HepG2 (cell line): ENCODE data around the gene SPACDR. TPM values are rescaled to one million over a fixed set of nuclear protein-coding genes. Genes with fewer than 3 reads are reported as not detected.
A peak's percentile ranks its signal among the peaks of the same experiment; 100 is the strongest.

Experiments used
- BORCS8-MEF2B ChIP-seq: sonication (generic); formaldehyde crosslinking; IDR thresholded peaks from 2 replicates; pipeline ENCODE4 v1.8.0; 2022; ENCODE audit warnings: mild to moderate bottlenecking, missing genetic modification reagents
- FOSL1 ChIP-seq: sonication (generic); formaldehyde crosslinking; IDR thresholded peaks from 2 replicates; pipeline ENCODE4 v1.9.0; 2021; ENCODE audit warnings: missing genetic modification reagents, borderline replicate concordance
- HDAC1 ChIP-seq: sonication (generic); formaldehyde crosslinking; IDR thresholded peaks from 2 replicates; pipeline ENCODE4 v1.5.1; 2020; ENCODE audit warnings: mild to moderate bottlenecking, missing genetic modification reagents
- HOXA9 ChIP-seq: sonication (generic); formaldehyde crosslinking; IDR thresholded peaks from 2 replicates; pipeline ENCODE4 v1.8.1; 2022; ENCODE audit warnings: missing genetic modification reagents, mild to moderate bottlenecking, moderate library complexity, borderline replicate concordance
- IKZF1 ChIP-seq: fragments of 450-650 bp; IDR thresholded peaks from 2 replicates; pipeline ENCODE4 v1.7.1; 2016
- KLF12 ChIP-seq: sonication (generic); formaldehyde crosslinking; IDR thresholded peaks from 2 replicates; pipeline ENCODE4 v1.4.0; 2020; ENCODE audit warnings: missing genetic modification reagents, borderline replicate concordance
- MAFG ChIP-seq: sonication (generic); formaldehyde crosslinking; IDR thresholded peaks from 2 replicates; pipeline ENCODE4 v1.5.1; 2020; ENCODE audit warnings: mild to moderate bottlenecking, missing genetic modification reagents
- SRF ChIP-seq: IDR thresholded peaks from 2 replicates; pipeline ENCODE4 v1.6.1; 2011; ENCODE audit warnings: mild to moderate bottlenecking, low read depth, low read length, moderate library complexity
- TEAD2 ChIP-seq: sonication (generic); formaldehyde crosslinking; IDR thresholded peaks from 2 replicates; pipeline ENCODE4 v1.9.0; 2021; ENCODE audit warnings: missing genetic modification reagents
- YEATS4 ChIP-seq: sonication (generic); formaldehyde crosslinking; IDR thresholded peaks from 2 replicates; pipeline ENCODE4 v1.4.0; 2020; ENCODE audit warnings: missing genetic modification reagents, borderline replicate concordance
- ZFP37 ChIP-seq: sonication (generic); formaldehyde crosslinking; IDR thresholded peaks from 2 replicates; pipeline ENCODE4 v1.4.0; 2020; ENCODE audit warnings: missing genetic modification reagents, borderline replicate concordance
- ZNF232 ChIP-seq: sonication (generic); formaldehyde crosslinking; IDR thresholded peaks from 2 replicates; pipeline ENCODE4 v1.4.0; 2020; ENCODE audit warnings: missing genetic modification reagents, borderline replicate concordance
- ZNF446 ChIP-seq: sonication (generic); formaldehyde crosslinking; IDR thresholded peaks from 2 replicates; pipeline ENCODE4 v1.5.0; 2020; ENCODE audit warnings: mild to moderate bottlenecking, missing genetic modification reagents
- ZNF451 ChIP-seq: sonication (generic); formaldehyde crosslinking; IDR thresholded peaks from 2 replicates; pipeline ENCODE4 v1.5.0; 2020; ENCODE audit warnings: mild to moderate bottlenecking, missing genetic modification reagents
- ZNF589 ChIP-seq: sonication (generic); formaldehyde crosslinking; conservative IDR thresholded peaks from 2 replicates; pipeline ENCODE4 v1.8.0; 2022; ENCODE audit warnings: mild to moderate bottlenecking, moderate library complexity, missing genetic modification reagents
- polyA plus RNA-seq, 8 experiments: library from polyadenylated mRNA; depleted of rRNA in 3 of 8; stranded (reverse) in 7 of 8; unstranded in 1 of 8; fragments of >200 nt; fragmentation: Illumina TruSeq in 4 of 8; extraction: Trizol in 4 of 8; gene quantifications; 2 replicates each; pipeline versions ENCODE4 v1.2.1 to v1.2.3, GENCODE V29; 2011 to 2016; ENCODE audit warnings: low read depth in 4 of 8, missing spikeins in 1 of 8, mixed read lengths in 1 of 8; ENCODE audit not compliant: insufficient read depth in 1 of 8
- total RNA-seq, 5 experiments: library from RNA; depleted of rRNA; stranded (reverse); fragments of >200 nt; fragmentation: Illumina TruSeq; extraction: Trizol; gene quantifications; 2 replicates each; pipeline ENCODE4 v1.2.3, GENCODE V29; 2016; ENCODE audit warnings: low read depth in 1 of 5
- TF ChIP-seq, protein P1 (sequence below): sonication (generic); formaldehyde crosslinking; IDR thresholded peaks from 2 replicates; pipeline ENCODE4 v1.5.0; 2020; ENCODE audit warnings: missing genetic modification reagents
- TF ChIP-seq, protein P2 (sequence below): sonication (generic); formaldehyde crosslinking; IDR thresholded peaks from 2 replicates; pipeline ENCODE4 v1.5.0; 2020; ENCODE audit warnings: mild to moderate bottlenecking, missing genetic modification reagents, borderline replicate concordance
- TF ChIP-seq, protein P3 (sequence below), 2 experiments: sonication (generic) in 1 of 2; formaldehyde crosslinking in 1 of 2; IDR thresholded peaks; 2 replicates each; pipeline versions ENCODE4 v1.4.0 to v1.6.1; 2018 to 2020; ENCODE audit warnings: missing genetic modification reagents in 2 of 2, borderline replicate concordance in 1 of 2, low read depth in 1 of 2, mild to moderate bottlenecking in 1 of 2, missing biosample characterization in 1 of 2

SPACDR gene
- total and polyA plus RNA-seq, 2 of the 13 experiments (the other 11 are each of a cell fraction or from before 2014, with no cell fraction given), result 0.41 TPM; not detected in 1

DNA sequence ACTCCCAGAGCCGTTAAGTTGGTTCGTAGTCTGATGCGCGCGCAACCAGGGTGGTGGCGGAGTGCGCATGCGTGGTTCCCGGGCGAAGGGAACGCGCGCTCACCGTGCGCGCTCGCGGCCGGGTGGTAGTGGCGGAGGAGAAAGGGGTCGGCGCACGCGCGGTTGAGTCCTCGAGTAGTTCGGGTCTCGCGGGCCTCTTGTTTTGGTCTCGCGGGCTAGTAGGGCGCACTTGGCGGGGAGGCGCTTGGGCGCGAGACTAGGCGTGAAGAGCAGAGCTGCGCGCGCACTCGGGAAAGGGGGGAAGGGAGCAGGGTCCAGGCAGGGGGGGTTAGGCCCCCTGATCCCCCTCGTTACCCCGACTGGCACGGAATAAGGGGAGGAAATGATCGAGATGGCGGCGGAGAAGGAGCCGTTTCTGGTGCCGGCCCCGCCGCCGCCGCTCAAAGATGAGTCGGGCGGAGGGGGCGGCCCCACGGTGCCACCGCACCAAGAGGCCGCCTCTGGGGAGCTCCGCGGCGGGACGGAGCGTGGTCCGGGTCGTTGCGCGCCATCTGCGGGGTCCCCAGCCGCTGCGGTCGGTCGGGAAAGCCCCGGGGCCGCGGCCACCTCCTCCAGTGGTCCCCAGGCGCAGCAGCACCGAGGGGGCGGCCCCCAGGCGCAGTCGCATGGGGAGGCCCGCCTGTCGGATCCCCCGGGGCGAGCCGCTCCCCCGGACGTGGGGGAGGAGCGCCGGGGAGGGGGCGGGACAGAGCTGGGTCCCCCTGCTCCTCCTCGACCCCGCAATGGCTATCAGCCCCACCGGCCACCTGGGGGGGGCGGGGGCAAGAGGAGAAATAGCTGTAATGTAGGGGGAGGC lies 34.2 kb downstream of the SPACDR start, which contains the start of gene MEPCE (continued):
- TF ChIP-seq, protein P1, sequence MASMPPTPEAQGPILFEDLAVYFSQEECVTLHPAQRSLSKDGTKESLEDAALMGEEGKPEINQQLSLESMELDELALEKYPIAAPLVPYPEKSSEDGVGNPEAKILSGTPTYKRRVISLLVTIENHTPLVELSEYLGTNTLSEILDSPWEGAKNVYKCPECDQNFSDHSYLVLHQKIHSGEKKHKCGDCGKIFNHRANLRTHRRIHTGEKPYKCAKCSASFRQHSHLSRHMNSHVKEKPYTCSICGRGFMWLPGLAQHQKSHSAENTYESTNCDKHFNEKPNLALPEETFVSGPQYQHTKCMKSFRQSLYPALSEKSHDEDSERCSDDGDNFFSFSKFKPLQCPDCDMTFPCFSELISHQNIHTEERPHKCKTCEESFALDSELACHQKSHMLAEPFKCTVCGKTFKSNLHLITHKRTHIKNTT (CRISPR knock-in tag), result no peak
- TF ChIP-seq, protein P2, sequence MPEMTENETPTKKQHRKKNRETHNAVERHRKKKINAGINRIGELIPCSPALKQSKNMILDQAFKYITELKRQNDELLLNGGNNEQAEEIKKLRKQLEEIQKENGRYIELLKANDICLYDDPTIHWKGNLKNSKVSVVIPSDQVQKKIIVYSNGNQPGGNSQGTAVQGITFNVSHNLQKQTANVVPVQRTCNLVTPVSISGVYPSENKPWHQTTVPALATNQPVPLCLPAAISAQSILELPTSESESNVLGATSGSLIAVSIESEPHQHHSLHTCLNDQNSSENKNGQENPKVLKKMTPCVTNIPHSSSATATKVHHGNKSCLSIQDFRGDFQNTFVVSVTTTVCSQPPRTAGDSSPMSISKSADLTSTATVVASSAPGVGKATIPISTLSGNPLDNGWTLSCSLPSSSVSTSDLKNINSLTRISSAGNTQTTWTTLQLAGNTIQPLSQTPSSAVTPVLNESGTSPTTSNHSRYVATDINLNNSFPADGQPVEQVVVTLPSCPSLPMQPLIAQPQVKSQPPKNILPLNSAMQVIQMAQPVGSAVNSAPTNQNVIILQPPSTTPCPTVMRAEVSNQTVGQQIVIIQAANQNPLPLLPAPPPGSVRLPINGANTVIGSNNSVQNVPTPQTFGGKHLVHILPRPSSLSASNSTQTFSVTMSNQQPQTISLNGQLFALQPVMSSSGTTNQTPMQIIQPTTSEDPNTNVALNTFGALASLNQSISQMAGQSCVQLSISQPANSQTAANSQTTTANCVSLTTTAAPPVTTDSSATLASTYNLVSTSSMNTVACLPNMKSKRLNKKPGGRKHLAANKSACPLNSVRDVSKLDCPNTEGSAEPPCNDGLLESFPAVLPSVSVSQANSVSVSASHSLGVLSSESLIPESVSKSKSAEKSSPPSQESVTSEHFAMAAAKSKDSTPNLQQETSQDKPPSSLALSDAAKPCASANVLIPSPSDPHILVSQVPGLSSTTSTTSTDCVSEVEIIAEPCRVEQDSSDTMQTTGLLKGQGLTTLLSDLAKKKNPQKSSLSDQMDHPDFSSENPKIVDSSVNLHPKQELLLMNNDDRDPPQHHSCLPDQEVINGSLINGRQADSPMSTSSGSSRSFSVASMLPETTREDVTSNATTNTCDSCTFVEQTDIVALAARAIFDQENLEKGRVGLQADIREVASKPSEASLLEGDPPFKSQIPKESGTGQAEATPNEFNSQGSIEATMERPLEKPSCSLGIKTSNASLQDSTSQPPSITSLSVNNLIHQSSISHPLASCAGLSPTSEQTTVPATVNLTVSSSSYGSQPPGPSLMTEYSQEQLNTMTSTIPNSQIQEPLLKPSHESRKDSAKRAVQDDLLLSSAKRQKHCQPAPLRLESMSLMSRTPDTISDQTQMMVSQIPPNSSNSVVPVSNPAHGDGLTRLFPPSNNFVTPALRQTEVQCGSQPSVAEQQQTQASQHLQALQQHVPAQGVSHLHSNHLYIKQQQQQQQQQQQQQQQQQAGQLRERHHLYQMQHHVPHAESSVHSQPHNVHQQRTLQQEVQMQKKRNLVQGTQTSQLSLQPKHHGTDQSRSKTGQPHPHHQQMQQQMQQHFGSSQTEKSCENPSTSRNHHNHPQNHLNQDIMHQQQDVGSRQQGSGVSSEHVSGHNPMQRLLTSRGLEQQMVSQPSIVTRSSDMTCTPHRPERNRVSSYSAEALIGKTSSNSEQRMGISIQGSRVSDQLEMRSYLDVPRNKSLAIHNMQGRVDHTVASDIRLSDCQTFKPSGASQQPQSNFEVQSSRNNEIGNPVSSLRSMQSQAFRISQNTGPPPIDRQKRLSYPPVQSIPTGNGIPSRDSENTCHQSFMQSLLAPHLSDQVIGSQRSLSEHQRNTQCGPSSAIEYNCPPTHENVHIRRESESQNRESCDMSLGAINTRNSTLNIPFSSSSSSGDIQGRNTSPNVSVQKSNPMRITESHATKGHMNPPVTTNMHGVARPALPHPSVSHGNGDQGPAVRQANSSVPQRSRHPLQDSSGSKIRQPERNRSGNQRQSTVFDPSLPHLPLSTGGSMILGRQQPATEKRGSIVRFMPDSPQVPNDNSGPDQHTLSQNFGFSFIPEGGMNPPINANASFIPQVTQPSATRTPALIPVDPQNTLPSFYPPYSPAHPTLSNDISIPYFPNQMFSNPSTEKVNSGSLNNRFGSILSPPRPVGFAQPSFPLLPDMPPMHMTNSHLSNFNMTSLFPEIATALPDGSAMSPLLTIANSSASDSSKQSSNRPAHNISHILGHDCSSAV (CRISPR knock-in tag), result no peak
- TF ChIP-seq KLF12 (CRISPR knock-in tag), result no peak
- no peak for TF ChIP-seq ZNF589 (CRISPR knock-in tag)
- TF ChIP-seq, protein P3, sequence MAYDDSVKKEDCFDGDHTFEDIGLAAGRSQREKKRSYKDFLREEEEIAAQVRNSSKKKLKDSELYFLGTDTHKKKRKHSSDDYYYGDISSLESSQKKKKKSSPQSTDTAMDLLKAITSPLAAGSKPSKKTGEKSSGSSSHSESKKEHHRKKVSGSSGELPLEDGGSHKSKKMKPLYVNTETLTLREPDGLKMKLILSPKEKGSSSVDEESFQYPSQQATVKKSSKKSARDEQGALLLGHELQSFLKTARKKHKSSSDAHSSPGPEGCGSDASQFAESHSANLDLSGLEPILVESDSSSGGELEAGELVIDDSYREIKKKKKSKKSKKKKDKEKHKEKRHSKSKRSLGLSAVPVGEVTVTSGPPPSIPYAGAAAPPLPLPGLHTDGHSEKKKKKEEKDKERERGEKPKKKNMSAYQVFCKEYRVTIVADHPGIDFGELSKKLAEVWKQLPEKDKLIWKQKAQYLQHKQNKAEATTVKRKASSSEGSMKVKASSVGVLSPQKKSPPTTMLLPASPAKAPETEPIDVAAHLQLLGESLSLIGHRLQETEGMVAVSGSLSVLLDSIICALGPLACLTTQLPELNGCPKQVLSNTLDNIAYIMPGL (CRISPR knock-in tag; IDR thresholded peaks at IDR 0.05; ENCODE audit: borderline replicate concordance in 1 of 2, low read depth in 1 of 2), result peak in 1 of 2 experiments; percentile 27; a peak in 2 of 4 replicates
- TF ChIP-seq HDAC1 (CRISPR knock-in tag), result peak; percentile 13; the same call in 1 of the 2 replicates
- TF ChIP-seq TEAD2, result no peak
- no peak for TF ChIP-seq SRF
- no peak for TF ChIP-seq IKZF1
- no peak; the same call in 1 of the 2 replicates for TF ChIP-seq ZNF232 (CRISPR knock-in tag)
- peak; percentile 30; the same call in 1 of the 2 replicates for TF ChIP-seq ZNF446 (CRISPR knock-in tag)
- TF ChIP-seq ZNF451 (CRISPR knock-in tag), result no peak
- no peak; the same call in 1 of the 2 replicates for TF ChIP-seq BORCS8-MEF2B (CRISPR knock-in tag)
- TF ChIP-seq ZFP37 (CRISPR knock-in tag), result no peak
- no peak for TF ChIP-seq HOXA9 (CRISPR knock-in tag)
- TF ChIP-seq FOSL1 (CRISPR knock-in tag), result no peak
- TF ChIP-seq MAFG (CRISPR knock-in tag), result no peak
- TF ChIP-seq YEATS4, result peak; percentile 76
